Left renal pelvis (tissue), 4 donors: ENCODE data around the gene SMC5. TPM values are rescaled to one million over a fixed set of nuclear protein-coding genes. Genes with fewer than 3 reads are reported as not detected.

Experiments
- DNase-seq, 4 donors: peaks; one replicate each; pipeline ENCODE4 v3.0.0-alpha.2; 2013; ENCODE audit warnings: low read depth in 4 of 4, low spot score in 3 of 4
- polyA plus RNA-seq, 4 donors: library from polyadenylated mRNA; unstranded; fragments of 120-200 nt; gene quantifications; one replicate each; pipeline ENCODE4 v1.2.1, GENCODE V29; 2013; ENCODE audit not compliant: insufficient read length in 4 of 4

Gene SMC5
- polyA plus RNA-seq, 4 donors, result 40.5 to 55.0 (median 49.9) TPM

DNA sequence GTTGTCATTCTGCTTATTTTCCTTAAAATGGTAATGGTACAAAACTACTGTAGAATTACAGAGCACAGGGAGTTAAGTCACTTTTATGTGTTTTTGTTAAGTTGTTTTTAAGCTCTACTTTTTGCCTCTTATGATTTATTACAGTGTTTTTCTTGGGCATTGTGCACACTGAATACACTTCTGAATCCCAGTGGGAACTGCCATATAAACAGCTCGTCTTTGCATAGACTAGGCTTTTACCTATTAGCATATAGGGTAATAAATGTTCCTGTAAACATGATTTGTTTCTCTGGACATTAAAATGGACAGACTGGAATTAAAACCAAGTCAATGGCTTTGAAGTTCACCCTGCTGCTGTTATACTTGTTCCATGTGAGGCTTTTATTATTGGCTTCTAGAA, 143.4 kb downstream of the SMC5 start:
- no peak for DNase-seq

DNA sequence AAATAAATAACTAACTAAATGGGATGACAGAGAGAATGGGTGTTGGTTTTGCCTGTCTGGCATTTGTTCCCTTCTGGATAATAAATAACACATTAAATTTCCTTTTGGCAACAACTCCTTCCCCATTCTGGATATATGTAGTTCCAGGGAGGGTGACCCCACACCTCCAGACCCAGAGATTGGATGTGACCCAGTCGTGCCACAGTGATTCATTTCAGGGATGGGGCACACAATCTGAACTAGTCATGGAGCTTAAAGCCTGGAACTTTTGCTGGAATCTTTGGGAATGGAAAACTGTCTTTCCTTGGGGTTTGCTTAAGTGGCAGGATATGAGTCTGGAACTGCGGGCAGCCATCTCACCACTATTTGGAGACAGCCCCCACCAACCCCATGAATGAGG, 144.4 kb downstream of the SMC5 start:
- no peak for DNase-seq

DNA sequence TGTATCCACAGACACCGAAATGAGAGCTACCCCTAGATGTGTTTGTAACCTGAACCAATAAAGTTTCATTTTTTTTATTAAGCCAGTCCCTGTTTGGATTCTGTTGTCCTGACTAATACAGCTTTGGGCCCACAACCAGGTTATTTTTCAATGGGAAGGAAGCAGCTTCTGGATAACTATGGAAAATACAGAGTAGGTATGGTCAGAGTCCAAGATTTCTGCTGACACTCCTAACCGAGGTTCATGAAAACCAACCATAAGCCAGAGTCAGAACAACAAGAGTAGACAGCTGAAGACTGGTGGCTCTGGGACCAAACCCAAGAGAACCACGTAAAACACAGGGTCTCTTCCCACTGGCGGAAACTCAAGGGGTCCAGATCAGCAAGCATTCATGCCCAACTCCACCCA, 144.8 kb downstream of the SMC5 start:
- no peak for DNase-seq

DNA sequence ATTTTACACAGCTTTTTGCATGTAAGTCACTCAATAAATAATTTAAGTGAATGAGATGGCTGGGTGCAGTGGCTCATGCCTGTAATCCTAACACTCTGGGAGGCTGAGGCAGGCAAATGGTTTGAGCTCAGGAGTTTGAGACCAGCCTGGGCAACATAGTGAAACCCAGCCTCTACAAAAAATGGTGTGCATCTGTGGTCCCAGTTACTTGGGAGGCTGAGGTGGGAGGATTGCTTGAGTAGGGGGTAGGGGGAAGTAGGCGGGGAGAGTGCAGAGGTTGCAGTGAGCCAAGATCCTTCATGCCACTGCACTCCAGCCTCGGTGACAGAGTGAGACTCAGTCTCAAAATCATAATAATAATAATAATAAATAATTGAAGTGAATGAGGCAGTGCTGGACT, 145.5 kb downstream of the SMC5 start:
- DNase-seq, result no peak

Other genes starting within 250 kb of the SMC5 start
- gene MAMDC2, start 215.1 kb upstream of the SMC5 start, polyA plus RNA-seq, result 1 to 10 TPM; 6.9 to 9.1 (median 8.0) TPM
- gene KLF9, start 155.7 kb downstream of the SMC5 start, polyA plus RNA-seq, result 1 to 10 TPM; 7.3 to 9.8 (median 8.3) TPM